ENCODE results near the gene MRPL10. TPM values are rescaled to one million over a fixed set of nuclear protein-coding genes. Genes with fewer than 3 reads are reported as not detected.

MRPL10 gene
- total and polyA plus RNA-seq, 10 of the 15 experiments (the other 5 are each of a cell fraction or from before 2014, with no cell fraction given) = 18.9 to 61.9 (median 47.3) TPM

DNA sequence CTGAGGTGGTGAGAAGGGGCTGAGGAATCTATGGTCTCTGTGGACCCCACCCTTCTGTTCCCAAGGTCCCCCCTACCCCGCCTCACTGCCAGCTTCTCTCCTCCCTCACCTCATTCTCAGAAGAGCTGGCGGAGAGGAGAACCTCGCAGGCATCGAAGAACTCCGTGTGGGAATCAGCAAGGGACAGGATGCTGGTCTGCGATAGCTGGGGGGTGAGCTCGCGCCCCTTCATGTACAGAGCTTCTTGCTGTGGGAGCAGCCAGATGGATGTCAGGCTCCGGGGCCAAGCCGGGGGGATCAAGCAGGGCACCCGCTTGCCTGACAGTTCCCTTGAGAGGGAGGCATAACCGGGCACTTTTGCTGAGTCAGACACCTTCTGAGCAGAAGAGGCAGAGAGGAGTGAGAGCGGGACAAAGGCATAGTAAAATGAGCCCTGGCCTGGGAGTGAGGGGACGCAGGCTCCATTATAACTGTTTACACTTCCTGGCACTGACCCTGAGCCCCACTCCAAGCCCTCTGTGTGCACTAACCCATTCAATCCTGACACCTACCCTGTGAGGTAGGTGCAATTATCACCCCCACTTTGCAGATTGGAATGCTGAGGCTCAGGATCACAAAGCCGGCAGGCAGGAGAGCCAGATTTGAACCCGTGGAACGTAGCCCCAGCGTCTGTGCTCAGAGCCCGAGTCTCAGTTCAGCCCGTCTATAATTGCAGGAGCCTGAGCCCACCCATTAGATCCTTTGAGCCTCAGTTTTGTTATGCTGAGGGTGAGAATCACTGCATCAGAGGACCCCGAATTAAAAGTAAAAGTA is 16.0 kb downstream of the MRPL10 start (continued):
- TF ChIP-seq, protein P1, sequence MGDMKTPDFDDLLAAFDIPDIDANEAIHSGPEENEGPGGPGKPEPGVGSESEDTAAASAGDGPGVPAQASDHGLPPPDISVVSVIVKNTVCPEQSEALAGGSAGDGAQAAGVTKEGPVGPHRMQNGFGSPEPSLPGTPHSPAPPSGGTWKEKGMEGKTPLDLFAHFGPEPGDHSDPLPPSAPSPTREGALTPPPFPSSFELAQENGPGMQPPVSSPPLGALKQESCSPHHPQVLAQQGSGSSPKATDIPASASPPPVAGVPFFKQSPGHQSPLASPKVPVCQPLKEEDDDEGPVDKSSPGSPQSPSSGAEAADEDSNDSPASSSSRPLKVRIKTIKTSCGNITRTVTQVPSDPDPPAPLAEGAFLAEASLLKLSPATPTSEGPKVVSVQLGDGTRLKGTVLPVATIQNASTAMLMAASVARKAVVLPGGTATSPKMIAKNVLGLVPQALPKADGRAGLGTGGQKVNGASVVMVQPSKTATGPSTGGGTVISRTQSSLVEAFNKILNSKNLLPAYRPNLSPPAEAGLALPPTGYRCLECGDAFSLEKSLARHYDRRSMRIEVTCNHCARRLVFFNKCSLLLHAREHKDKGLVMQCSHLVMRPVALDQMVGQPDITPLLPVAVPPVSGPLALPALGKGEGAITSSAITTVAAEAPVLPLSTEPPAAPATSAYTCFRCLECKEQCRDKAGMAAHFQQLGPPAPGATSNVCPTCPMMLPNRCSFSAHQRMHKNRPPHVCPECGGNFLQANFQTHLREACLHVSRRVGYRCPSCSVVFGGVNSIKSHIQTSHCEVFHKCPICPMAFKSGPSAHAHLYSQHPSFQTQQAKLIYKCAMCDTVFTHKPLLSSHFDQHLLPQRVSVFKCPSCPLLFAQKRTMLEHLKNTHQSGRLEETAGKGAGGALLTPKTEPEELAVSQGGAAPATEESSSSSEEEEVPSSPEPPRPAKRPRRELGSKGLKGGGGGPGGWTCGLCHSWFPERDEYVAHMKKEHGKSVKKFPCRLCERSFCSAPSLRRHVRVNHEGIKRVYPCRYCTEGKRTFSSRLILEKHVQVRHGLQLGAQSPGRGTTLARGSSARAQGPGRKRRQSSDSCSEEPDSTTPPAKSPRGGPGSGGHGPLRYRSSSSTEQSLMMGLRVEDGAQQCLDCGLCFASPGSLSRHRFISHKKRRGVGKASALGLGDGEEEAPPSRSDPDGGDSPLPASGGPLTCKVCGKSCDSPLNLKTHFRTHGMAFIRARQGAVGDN (IDR thresholded peaks at IDR 0.05) = no peak

DNA sequence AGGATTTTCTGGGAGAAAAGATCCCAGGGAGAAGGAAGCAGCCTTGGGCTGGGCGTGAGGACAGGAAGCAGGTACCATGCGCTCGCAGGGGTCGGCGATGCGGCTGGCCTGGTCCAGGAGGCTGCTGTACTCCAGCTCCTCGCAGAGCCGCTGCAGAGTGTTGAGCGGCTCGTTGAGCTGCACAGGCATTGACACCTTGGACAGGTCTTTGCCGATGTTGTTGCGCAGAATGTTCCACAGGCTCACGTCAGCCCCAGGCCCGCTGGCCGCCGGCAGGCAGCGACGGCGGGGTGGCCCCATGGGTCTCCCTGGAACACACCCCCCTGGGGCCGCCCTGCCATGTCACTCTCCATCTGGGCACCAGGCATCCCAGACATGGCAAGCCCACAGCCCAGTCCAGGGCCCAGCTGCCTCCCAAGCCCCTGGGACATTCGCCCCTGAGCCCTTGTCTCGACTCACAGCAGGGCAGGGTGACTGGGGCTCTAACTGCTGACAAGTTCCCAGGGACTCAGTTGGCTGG is 17.8 kb downstream of the MRPL10 start:
- Histone ChIP-seq H3K4me3 (no peak overlapping the region), H3K9me3 (replicated peaks; ENCODE audit: control insufficient read depth, insufficient read depth, low read length) (no peaks in the 10 kb centered on the region), H3K27me3 (replicated peaks in 1 of 2; ENCODE audit: control insufficient read depth in 2 of 2, insufficient read depth in 2 of 2, low read length in 1 of 2) (no peaks in the 10 kb centered on the region), H3K79me2 (ENCODE audit: control insufficient read depth, insufficient read depth, low read length) (no peaks in the 10 kb centered on the region), H3K4me1 (ENCODE audit: control insufficient read depth, insufficient read depth, low read length) (no peaks in the 10 kb centered on the region), H3K9ac (ENCODE audit: control insufficient read depth, insufficient read depth, low read length) (no peak overlapping the region), H3K27ac (ENCODE audit: control insufficient read depth, insufficient read depth) (no peak overlapping the region), H4K20me1 (ENCODE audit: control insufficient read depth, insufficient read depth) (no peaks in the 10 kb centered on the region), H3K4me2 (ENCODE audit: control insufficient read depth, insufficient read depth) (no peak overlapping the region), H3K36me3 (ENCODE audit: control insufficient read depth in 2 of 2, insufficient read depth in 2 of 2, low read length in 1 of 2) (peaks cover 11% of the 10 kb centered on the region in 2 experiments; a peak in 3 of 4 replicates), H2AFZ (ENCODE audit: control insufficient read depth, low read depth, low read length) (no peak overlapping the region)
- intact Hi-C loops (cut with micrococcal nuclease; ENCODE audit: unreplicated experiment) (no loop called here), in situ Hi-C loops (cut with MboI) (no loop called here)
- FAIRE-seq = no peak
- ChIA-PET SMC1A (ENCODE audit: uncharacterized antibody, unreplicated experiment) (no interaction called here), POLR2A (no interaction called here), RAD21 (ENCODE audit: unreplicated experiment) (no interaction called here), CTCF (no interaction called here)
- BruUV-seq (replicated peaks) = no TSS peak
- WGBS (ENCODE audit: insufficient coverage, insufficient replicate concordance, low lambda C conversion rate, missing lambda C conversion rate) = 93% methylated on average over 22 of the region's 22 CpGs
- ATAC-seq = no peak
- DNase-seq (ENCODE audit: low read depth, low spot score) = no peak
- TF ChIP-seq CREB1 (IDR thresholded peaks at IDR 0.05; ENCODE audit: low read depth) (no peak), SIX5 (IDR thresholded peaks at IDR 0.05; ENCODE audit: low read depth, low read length, severe bottlenecking) (no peak), KAT2A (conservative IDR thresholded peaks at IDR 0.05; ENCODE audit: control insufficient read depth, low read depth, low read length) (no peak), RELA (IDR thresholded peaks at IDR 0.05; ENCODE audit: borderline replicate concordance, partially characterized antibody) (no peak), TAF1 (IDR thresholded peaks at IDR 0.05; ENCODE audit: borderline replicate concordance, low read depth, low read length) (no peak), NR2F1 (conservative IDR thresholded peaks at IDR 0.05) (no peak), IKZF1 (conservative IDR thresholded peaks at IDR 0.05) (no peak), ETV6 (conservative IDR thresholded peaks at IDR 0.05 in 1 of 2, IDR thresholded peaks at IDR 0.05 in 1 of 2; ENCODE audit: borderline replicate concordance in 1 of 2, low read depth in 1 of 2) (no peak), RAD21 (IDR thresholded peaks at IDR 0.05; ENCODE audit: insufficient read depth, low read depth, low read length) (no peak)
- TF ChIP-seq, protein P2, sequence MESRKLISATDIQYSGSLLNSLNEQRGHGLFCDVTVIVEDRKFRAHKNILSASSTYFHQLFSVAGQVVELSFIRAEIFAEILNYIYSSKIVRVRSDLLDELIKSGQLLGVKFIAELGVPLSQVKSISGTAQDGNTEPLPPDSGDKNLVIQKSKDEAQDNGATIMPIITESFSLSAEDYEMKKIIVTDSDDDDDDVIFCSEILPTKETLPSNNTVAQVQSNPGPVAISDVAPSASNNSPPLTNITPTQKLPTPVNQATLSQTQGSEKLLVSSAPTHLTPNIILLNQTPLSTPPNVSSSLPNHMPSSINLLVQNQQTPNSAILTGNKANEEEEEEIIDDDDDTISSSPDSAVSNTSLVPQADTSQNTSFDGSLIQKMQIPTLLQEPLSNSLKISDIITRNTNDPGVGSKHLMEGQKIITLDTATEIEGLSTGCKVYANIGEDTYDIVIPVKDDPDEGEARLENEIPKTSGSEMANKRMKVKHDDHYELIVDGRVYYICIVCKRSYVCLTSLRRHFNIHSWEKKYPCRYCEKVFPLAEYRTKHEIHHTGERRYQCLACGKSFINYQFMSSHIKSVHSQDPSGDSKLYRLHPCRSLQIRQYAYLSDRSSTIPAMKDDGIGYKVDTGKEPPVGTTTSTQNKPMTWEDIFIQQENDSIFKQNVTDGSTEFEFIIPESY (IDR thresholded peaks at IDR 0.05) = no peak
- TF ChIP-seq, protein P3, sequence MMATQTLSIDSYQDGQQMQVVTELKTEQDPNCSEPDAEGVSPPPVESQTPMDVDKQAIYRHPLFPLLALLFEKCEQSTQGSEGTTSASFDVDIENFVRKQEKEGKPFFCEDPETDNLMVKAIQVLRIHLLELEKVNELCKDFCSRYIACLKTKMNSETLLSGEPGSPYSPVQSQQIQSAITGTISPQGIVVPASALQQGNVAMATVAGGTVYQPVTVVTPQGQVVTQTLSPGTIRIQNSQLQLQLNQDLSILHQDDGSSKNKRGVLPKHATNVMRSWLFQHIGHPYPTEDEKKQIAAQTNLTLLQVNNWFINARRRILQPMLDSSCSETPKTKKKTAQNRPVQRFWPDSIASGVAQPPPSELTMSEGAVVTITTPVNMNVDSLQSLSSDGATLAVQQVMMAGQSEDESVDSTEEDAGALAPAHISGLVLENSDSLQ (IDR thresholded peaks at IDR 0.05) = no peak
- TF ChIP-seq, protein P4, sequence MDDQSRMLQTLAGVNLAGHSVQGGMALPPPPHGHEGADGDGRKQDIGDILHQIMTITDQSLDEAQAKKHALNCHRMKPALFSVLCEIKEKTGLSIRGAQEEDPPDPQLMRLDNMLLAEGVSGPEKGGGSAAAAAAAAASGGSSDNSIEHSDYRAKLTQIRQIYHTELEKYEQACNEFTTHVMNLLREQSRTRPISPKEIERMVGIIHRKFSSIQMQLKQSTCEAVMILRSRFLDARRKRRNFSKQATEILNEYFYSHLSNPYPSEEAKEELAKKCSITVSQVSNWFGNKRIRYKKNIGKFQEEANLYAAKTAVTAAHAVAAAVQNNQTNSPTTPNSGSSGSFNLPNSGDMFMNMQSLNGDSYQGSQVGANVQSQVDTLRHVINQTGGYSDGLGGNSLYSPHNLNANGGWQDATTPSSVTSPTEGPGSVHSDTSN (IDR thresholded peaks at IDR 0.05; ENCODE audit: insufficient replicate concordance, low read depth, low read length) = no peak
